Lower lobe of right lung (tissue), 2 donors: ENCODE measurements around the gene DAPK2. TPM values are rescaled to one million over a fixed set of nuclear protein-coding genes. Genes with fewer than 3 reads are reported as not detected.

ENCODE experiments used
- ATAC-seq, 2 donors: fragments of 200-7000 bp; cut with Tn5 transposase; one replicate each; pipeline ENCODE4 v1.9.1; 2020 to 2022; ENCODE audit warnings: mild to moderate bottlenecking in 2 of 2, moderate library complexity in 2 of 2
- DNase-seq: peaks from one replicate; pipeline ENCODE4 v3.0.0-alpha.2; 2020
- H3K27ac ChIP-seq: fragments of 200-600 bp; one replicate; pipeline ENCODE4 v1.8.0; 2022
- H3K27me3 ChIP-seq: fragments of 200-600 bp; one replicate; pipeline ENCODE4 v1.8.0; 2022; ENCODE audit warnings: low read depth
- H3K36me3 ChIP-seq: fragments of 200-600 bp; one replicate; pipeline ENCODE4 v1.8.0; 2022; ENCODE audit warnings: mild to moderate bottlenecking
- H3K4me1 ChIP-seq: fragments of 200-600 bp; one replicate; pipeline ENCODE4 v1.8.0; 2022
- H3K4me3 ChIP-seq: fragments of 200-600 bp; one replicate; pipeline ENCODE4 v1.8.0; 2022; ENCODE audit warnings: mild to moderate bottlenecking
- H3K9me3 ChIP-seq: fragments of 200-600 bp; one replicate; pipeline ENCODE4 v1.8.0; 2022
- intact Hi-C: fragments of 100-400 bp; cut with DNase I; formaldehyde crosslinking; loops from one replicate; pipeline ENCODE4 v1.11.0; 2022
- total RNA-seq: library from RNA; stranded (reverse); fragmentation: NEBNext Ultra II Directional; extraction: Animal tissue kit (Norgen Biotek cat#: 25700); gene quantifications from one replicate; pipeline ENCODE4 v1.2.1, GENCODE V29; 2021
- TF ChIP-seq, protein P1 (sequence below): fragments of 200-600 bp; IDR thresholded peaks from one replicate; pipeline ENCODE4 v1.8.0; 2022; ENCODE audit warnings: antibody characterized with exemption, mild to moderate bottlenecking
- donor health status: DM: no; HTN: yes; CAD: no; lungs with severe emphysema.

DAPK2 gene
- total RNA-seq, 1 donor from 2014 or later, result 56.8 TPM

DNA sequence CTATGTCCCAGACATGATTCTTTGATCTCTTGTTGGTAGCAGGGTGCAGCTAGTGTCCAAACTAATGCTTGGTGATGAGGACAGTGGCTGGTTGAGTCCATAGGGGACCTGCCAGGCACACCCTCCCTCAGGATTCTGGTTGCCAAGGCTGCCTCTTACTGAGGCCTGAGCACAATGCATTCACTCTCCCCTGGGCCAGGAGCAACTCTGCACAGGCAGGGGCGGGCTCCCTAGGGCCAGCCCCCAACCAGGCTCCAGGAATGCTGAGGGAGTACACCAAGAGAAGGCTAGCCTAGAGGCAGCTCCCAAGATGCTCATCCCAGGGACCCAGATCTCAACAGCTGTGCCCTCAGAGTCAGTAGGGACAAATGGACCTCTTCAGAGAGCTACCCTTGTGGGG lies 166.3 kb downstream of the DAPK2 start:
- no peaks in the 10 kb centered on the region for H3K27me3 ChIP-seq
- no peak overlapping the region for H3K27ac ChIP-seq
- ATAC-seq (no peak), DNase-seq (no peak)
- TF ChIP-seq, protein P1, sequence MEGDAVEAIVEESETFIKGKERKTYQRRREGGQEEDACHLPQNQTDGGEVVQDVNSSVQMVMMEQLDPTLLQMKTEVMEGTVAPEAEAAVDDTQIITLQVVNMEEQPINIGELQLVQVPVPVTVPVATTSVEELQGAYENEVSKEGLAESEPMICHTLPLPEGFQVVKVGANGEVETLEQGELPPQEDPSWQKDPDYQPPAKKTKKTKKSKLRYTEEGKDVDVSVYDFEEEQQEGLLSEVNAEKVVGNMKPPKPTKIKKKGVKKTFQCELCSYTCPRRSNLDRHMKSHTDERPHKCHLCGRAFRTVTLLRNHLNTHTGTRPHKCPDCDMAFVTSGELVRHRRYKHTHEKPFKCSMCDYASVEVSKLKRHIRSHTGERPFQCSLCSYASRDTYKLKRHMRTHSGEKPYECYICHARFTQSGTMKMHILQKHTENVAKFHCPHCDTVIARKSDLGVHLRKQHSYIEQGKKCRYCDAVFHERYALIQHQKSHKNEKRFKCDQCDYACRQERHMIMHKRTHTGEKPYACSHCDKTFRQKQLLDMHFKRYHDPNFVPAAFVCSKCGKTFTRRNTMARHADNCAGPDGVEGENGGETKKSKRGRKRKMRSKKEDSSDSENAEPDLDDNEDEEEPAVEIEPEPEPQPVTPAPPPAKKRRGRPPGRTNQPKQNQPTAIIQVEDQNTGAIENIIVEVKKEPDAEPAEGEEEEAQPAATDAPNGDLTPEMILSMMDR, result no peak
- H3K4me1 ChIP-seq, result no peaks in the 10 kb centered on the region
- no peak overlapping the region for H3K4me3 ChIP-seq
- intact Hi-C loops, result no loop called here
- H3K36me3 ChIP-seq, result no peaks in the 10 kb centered on the region
- H3K9me3 ChIP-seq, result no peaks in the 10 kb centered on the region

DNA sequence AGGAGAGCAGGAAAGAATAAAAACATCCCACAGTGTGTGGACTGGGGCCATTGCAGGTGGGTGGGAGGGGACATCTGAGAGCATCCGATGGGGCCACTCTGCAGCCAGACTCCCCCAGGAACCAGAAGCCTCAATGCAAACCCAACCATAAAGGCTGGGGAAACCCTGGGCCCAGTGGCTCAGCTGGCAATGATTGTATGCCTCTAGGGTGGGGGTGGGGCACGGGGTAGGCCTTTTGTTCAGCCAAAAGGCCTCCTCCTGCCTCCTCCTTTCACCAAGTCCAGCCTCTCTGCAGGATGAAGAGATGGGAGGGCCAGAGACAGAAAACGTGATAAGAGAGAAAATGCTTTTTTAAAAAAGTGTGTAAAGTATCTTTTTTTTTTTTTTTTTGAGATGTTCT lies 167.1 kb downstream of the DAPK2 start:
- ATAC-seq (no peak), DNase-seq (no peak)
- H3K4me1 ChIP-seq, result no peaks in the 10 kb centered on the region
- no peaks in the 10 kb centered on the region for H3K36me3 ChIP-seq
- intact Hi-C loops, result no loop called here
- no peaks in the 10 kb centered on the region for H3K27me3 ChIP-seq
- no peak overlapping the region for H3K4me3 ChIP-seq
- no peak overlapping the region for H3K27ac ChIP-seq
- TF ChIP-seq, protein P1, result no peak
- no peaks in the 10 kb centered on the region for H3K9me3 ChIP-seq

DNA sequence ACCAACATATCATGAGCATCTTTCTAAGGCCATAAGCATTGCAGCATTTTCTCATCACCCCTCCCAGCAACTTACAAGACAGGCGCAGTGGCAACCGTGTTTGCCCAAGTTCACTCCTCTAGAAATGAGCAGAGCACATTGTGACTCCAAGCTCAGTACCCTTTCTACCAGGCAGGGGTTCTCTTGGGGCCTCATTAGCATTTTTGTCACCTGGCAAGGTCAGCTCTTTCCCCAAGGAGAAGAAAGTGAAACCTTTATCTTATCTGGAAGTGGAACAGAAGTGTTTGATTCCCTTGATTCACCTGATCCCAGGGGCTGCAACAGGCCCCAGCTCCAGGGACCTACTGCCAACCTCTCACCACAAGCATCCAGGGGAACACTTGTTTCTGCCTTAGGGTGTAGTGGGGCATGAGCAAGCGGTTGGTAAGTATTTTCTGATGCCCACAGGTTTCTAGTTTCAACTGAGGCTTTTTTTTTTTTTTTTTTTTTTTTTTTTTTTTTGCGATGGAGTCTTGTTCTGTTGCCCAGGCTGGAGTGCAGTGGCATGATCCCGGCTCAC lies 168.5 kb downstream of the DAPK2 start:
- DNase-seq (no peak), ATAC-seq (peak in 1 of 2 donors; percentile 66)
- Histone ChIP-seq H3K9me3 (no peaks in the 10 kb centered on the region), H3K4me1 (no peaks in the 10 kb centered on the region), H3K27me3 (no peaks in the 10 kb centered on the region), H3K27ac (no peak overlapping the region), H3K4me3 (no peak overlapping the region), H3K36me3 (no peaks in the 10 kb centered on the region)
- TF ChIP-seq, protein P1, result no peak
- intact Hi-C loops, result no loop called here

DNA sequence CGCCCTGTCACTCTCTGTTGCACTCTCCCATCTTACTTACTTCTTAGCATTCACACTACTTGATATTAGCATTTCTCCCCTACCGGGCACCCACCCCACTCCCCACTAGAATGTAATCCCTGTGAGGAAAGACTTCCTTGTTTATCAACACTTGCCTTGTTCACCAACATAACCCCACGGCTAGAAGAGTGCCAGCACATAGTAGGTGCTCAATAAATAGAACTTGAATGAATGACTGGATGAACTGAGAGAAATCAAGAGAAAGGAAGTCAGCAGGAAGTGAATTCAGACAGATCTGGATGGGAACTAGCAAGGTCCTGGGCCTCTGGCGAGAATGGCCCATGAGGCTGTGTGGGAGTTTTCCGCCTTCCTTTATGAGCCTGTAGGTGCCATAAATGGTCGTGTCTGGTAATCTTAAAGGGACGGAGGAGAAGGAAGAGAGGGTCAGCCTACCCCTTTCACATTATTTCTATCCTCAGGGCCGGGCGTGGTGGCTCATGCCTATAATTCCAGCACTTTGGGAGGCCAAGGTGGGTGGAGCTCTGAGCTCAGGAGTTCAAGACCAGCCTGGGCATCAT lies 170.1 kb downstream of the DAPK2 start:
- Histone ChIP-seq H3K27ac (no peak overlapping the region), H3K9me3 (no peaks in the 10 kb centered on the region)

DNA sequence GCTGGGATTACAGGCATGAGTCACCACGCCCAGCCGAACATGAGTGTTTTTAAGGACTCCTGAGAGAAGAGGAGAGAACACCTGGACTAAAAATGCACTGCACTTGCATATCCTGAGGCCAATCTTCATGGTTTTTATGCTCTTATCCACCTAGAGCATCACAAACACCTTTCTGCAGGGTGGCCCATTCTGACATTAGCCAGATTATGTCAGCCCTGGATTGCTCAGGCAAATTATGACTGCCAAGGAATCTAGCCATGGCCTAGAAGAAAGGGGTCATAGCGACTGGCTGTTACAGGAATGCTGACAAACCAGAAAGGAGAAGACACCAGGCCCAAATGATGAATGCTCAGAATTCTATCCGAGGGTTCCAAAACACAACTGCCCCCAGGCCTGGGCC lies 171.7 kb downstream of the DAPK2 start:
- no peak for DNase-seq
- no peaks in the 10 kb centered on the region for H3K36me3 ChIP-seq
- H3K9me3 ChIP-seq, result no peaks in the 10 kb centered on the region
- intact Hi-C loops, result no loop called here
- ATAC-seq, result no peak
- no peaks in the 10 kb centered on the region for H3K4me1 ChIP-seq
- no peak overlapping the region for H3K27ac ChIP-seq
- TF ChIP-seq, protein P1, result no peak
- H3K4me3 ChIP-seq, result no peak overlapping the region
- no peaks in the 10 kb centered on the region for H3K27me3 ChIP-seq

More for the DNA sequence above, 170.1 kb downstream of the DAPK2 start:
- Histone ChIP-seq H3K36me3 (no peaks in the 10 kb centered on the region), H3K27me3 (no peaks in the 10 kb centered on the region), H3K4me1 (no peaks in the 10 kb centered on the region), H3K4me3 (no peak overlapping the region)
- TF ChIP-seq, protein P1, result no peak
- no peak for ATAC-seq
- intact Hi-C loops, result no loop called here
- DNase-seq, result no peak
